Skeletal muscle tissue (tissue), 4 donors: ENCODE measurements around the gene ACER3. TPM values are rescaled to one million over a fixed set of nuclear protein-coding genes. Genes with fewer than 3 reads are reported as not detected.

Experiments
- H3K27ac ChIP-seq: one replicate; pipeline ENCODE4 v1.7.0; 2013; ENCODE audit warnings: mild to moderate bottlenecking, low read depth, low read length, inconsistent platforms
- H3K27me3 ChIP-seq, 3 donors: one replicate each; pipeline ENCODE4 v1.7.0; 2013; ENCODE audit warnings: low read length in 3 of 3; ENCODE audit not compliant: control insufficient read depth in 3 of 3, insufficient read depth in 3 of 3
- H3K36me3 ChIP-seq, 3 donors: one replicate each; pipeline ENCODE4 v1.7.0; 2013; ENCODE audit warnings: low read length in 3 of 3; ENCODE audit not compliant: control insufficient read depth in 3 of 3, insufficient read depth in 3 of 3
- H3K4me1 ChIP-seq, 3 donors: one replicate each; pipeline ENCODE4 v1.7.0; 2013; ENCODE audit warnings: low read length in 3 of 3, mild to moderate bottlenecking in 3 of 3; ENCODE audit not compliant: control insufficient read depth in 3 of 3, insufficient read depth in 3 of 3
- H3K4me3 ChIP-seq, 3 donors: one replicate each; pipeline ENCODE4 v1.7.0; 2013; ENCODE audit warnings: low read length in 3 of 3
- H3K9ac ChIP-seq, 3 donors: one replicate each; pipeline ENCODE4 v1.7.0; 2013; ENCODE audit warnings: low read length in 3 of 3, mild to moderate bottlenecking in 3 of 3, moderate library complexity in 2 of 3, low read depth in 1 of 3
- H3K9me3 ChIP-seq, 3 donors: one replicate each; pipeline ENCODE4 v1.7.0; 2013; ENCODE audit warnings: low read length in 3 of 3; ENCODE audit not compliant: control insufficient read depth in 3 of 3
- total RNA-seq: library from RNA; depleted of rRNA; stranded (reverse); fragments of >200 nt; gene quantifications from one replicate; pipeline ENCODE4 v1.2.3, GENCODE V29; 2014
- donor health status: Osteomylitis.

The ACER3 gene
- total RNA-seq, 1 donor from 2014 or later = 7.3 TPM

- H3K27me3 ChIP-seq = peaks cover 5 to 21% (median 18%) of the 10 kb centered on the region in 3 donors
These were observed 188.3 kb downstream of the ACER3 start for GRCh38 chr11:77049026-77049425.

GRCh38 chr11:77051511-77051910 lies 190.8 kb downstream of the ACER3 start:
- Histone ChIP-seq H3K27me3 (no peaks in the 10 kb centered on the region), H3K9me3 (peaks cover 0 to 2% (median under 1%) of the 10 kb centered on the region in 3 donors), H3K4me3 (no peak overlapping the region), H3K27ac (no peak overlapping the region), H3K4me1 (peaks cover 0 to 4% (median 0%) of the 10 kb centered on the region in 3 donors), H3K36me3 (no peaks in the 10 kb centered on the region), H3K9ac (no peak overlapping the region)

More at GRCh38 chr11:77049026-77049425, 188.3 kb downstream of the ACER3 start:
- Histone ChIP-seq H3K27ac (no peak overlapping the region), H3K4me1 (peaks cover 0 to 4% (median 2%) of the 10 kb centered on the region in 3 donors), H3K9ac (no peak overlapping the region), H3K36me3 (no peaks in the 10 kb centered on the region), H3K9me3 (no peaks in the 10 kb centered on the region), H3K4me3 (no peak overlapping the region)

- H3K9me3 ChIP-seq = peaks cover 0 to 2% (median 2%) of the 10 kb centered on the region in 3 donors
- H3K27ac ChIP-seq = no peak overlapping the region
- no peak overlapping the region for H3K9ac ChIP-seq
- no peaks in the 10 kb centered on the region for H3K27me3 ChIP-seq
- no peaks in the 10 kb centered on the region for H3K4me1 ChIP-seq
- H3K4me3 ChIP-seq = no peak overlapping the region
- H3K36me3 ChIP-seq = no peaks in the 10 kb centered on the region
These were observed 191.8 kb downstream of the ACER3 start for GRCh38 chr11:77052518-77052917.

- H3K4me3 ChIP-seq = no peak overlapping the region
- no peaks in the 10 kb centered on the region for H3K36me3 ChIP-seq
- no peak overlapping the region for H3K9ac ChIP-seq
- no peaks in the 10 kb centered on the region for H3K27me3 ChIP-seq
- H3K27ac ChIP-seq = no peak overlapping the region
- peaks cover 0 to 2% (median 2%) of the 10 kb centered on the region in 3 donors for H3K9me3 ChIP-seq
- no peaks in the 10 kb centered on the region for H3K4me1 ChIP-seq
These were observed 192.7 kb downstream of the ACER3 start for GRCh38 chr11:77053217-77054015.

- H3K4me1 ChIP-seq = no peaks in the 10 kb centered on the region
- H3K4me3 ChIP-seq = no peak overlapping the region
- H3K27ac ChIP-seq = no peak overlapping the region
- no peaks in the 10 kb centered on the region for H3K27me3 ChIP-seq
- H3K9me3 ChIP-seq = peaks cover 0 to 2% (median 2%) of the 10 kb centered on the region in 3 donors
- H3K9ac ChIP-seq = no peak overlapping the region
- no peaks in the 10 kb centered on the region for H3K36me3 ChIP-seq
These were observed 193.4 kb downstream of the ACER3 start for GRCh38 chr11:77054084-77054483.

GRCh38 chr11:77055101-77055561 lies 194.4 kb downstream of the ACER3 start:
- Histone ChIP-seq H3K9me3 (peaks cover 0 to 2% (median 2%) of the 10 kb centered on the region in 3 donors), H3K9ac (no peak overlapping the region), H3K36me3 (no peaks in the 10 kb centered on the region), H3K27me3 (no peaks in the 10 kb centered on the region), H3K4me1 (no peaks in the 10 kb centered on the region), H3K4me3 (no peak overlapping the region), H3K27ac (no peak overlapping the region)

- H3K36me3 ChIP-seq = no peaks in the 10 kb centered on the region
- H3K4me1 ChIP-seq = no peaks in the 10 kb centered on the region
- H3K9ac ChIP-seq = no peak overlapping the region
- H3K27ac ChIP-seq = no peak overlapping the region
- no peak overlapping the region for H3K4me3 ChIP-seq
- no peaks in the 10 kb centered on the region for H3K27me3 ChIP-seq
- peaks cover 0 to 2% (median 2%) of the 10 kb centered on the region in 3 donors for H3K9me3 ChIP-seq
These were observed 195.2 kb downstream of the ACER3 start for GRCh38 chr11:77055913-77056312.

GRCh38 chr11:77056814-77057402 lies 196.2 kb downstream of the ACER3 start:
- Histone ChIP-seq H3K27me3 (no peaks in the 10 kb centered on the region), H3K36me3 (no peaks in the 10 kb centered on the region), H3K9me3 (peaks cover 0 to 2% (median 2%) of the 10 kb centered on the region in 3 donors), H3K9ac (no peak overlapping the region), H3K27ac (no peak overlapping the region), H3K4me3 (no peak overlapping the region), H3K4me1 (no peaks in the 10 kb centered on the region)

- Histone ChIP-seq H3K9ac (no peak overlapping the region), H3K4me1 (no peaks in the 10 kb centered on the region), H3K4me3 (no peak overlapping the region), H3K27me3 (no peaks in the 10 kb centered on the region), H3K36me3 (no peaks in the 10 kb centered on the region), H3K27ac (no peak overlapping the region), H3K9me3 (peaks cover 0 to 2% (median 2%) of the 10 kb centered on the region in 3 donors)
These were observed 197.3 kb downstream of the ACER3 start for GRCh38 chr11:77057938-77058474.

- Histone ChIP-seq H3K9me3 (peaks cover 0 to 2% (median 2%) of the 10 kb centered on the region in 3 donors), H3K4me3 (no peak overlapping the region), H3K27ac (no peak overlapping the region), H3K4me1 (no peaks in the 10 kb centered on the region), H3K9ac (no peak overlapping the region), H3K27me3 (no peaks in the 10 kb centered on the region), H3K36me3 (no peaks in the 10 kb centered on the region)
These were observed 198.2 kb downstream of the ACER3 start for GRCh38 chr11:77058900-77059299.
